Activated effector memory CD4-positive, alpha-beta T cell treated with Interleukin-2 at 50 U/mL for 16 hours (primary cell): ENCODE measurements around the gene RPH3AL.
"Not testable (repeated sequence)": the region's sequence is repeated elsewhere in the genome, so short reads cannot be mapped to it uniquely, and the experiment has no call there.

Experiments
- DNase-seq: peaks from one replicate; pipeline ENCODE4 v3.0.0-alpha.2; 2020

RPH3AL gene

DNA sequence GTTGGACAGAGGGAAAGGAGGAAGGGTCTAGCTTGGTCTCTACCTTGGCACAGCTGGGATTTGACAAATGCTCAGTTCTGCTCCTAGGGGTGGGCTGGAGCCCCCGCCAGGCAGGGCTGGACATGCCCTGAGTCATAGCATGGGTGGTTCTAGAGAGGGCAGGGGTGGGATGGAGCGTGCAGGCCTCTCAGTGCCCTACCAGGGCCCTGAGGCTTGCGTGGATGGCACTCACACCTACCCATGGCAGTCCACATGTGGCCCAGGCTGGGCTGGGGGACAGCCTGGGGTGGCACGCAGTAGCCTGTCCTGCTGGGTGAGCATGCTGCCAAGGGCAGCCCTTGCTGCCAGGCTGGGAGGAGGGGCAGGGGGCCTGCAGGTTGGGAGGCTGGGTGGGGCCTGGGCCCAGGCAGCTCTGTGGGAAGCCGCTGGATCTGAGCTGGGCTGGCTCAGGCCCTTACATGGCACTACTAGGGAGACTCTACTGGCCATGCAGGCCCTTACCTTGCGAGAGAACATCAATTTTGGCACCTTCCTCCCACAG, 182.4 kb downstream of the RPH3AL start:
- DNase-seq: no peak

DNA sequence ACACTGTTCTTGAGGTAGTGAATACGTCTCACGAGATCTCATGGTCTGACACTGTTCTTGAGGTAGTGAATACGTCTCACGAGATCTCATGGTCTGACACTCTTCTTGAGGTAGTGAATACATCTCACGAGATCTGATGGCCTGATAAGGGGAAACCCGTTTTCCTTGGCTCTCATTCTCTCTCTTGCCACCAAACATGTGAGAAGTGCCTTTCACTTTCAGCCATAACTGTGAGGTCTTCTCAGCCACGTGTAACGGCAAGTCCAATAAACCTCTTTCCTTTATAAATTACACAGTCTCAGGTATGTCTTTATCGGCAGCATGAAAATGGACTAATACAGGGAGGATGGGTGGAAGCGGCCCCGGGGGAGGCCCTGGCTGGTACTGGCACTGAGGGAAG, 184.0 kb downstream of the RPH3AL start:
- not testable (repeated sequence) for DNase-seq

DNA sequence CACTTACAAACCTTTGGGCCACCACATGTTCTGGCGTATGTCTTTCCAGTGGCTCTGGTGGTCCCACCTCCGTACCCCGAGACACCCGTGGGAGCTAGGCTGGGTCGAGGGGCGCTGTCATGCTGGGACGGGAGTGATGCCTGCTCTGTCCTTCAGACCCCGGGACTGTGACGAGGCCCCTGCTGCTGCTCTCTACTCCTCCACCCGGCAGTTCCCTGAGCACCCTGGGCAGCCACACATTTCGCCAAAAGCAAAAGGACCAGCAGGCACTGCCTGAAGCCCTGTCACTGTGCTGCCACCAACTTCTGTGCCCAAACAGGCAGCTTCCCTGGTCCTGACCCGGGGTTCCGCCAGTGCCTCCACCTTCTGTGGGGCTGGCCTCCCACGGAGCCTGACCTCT, 186.7 kb downstream of the RPH3AL start:
- no peak for DNase-seq

DNA sequence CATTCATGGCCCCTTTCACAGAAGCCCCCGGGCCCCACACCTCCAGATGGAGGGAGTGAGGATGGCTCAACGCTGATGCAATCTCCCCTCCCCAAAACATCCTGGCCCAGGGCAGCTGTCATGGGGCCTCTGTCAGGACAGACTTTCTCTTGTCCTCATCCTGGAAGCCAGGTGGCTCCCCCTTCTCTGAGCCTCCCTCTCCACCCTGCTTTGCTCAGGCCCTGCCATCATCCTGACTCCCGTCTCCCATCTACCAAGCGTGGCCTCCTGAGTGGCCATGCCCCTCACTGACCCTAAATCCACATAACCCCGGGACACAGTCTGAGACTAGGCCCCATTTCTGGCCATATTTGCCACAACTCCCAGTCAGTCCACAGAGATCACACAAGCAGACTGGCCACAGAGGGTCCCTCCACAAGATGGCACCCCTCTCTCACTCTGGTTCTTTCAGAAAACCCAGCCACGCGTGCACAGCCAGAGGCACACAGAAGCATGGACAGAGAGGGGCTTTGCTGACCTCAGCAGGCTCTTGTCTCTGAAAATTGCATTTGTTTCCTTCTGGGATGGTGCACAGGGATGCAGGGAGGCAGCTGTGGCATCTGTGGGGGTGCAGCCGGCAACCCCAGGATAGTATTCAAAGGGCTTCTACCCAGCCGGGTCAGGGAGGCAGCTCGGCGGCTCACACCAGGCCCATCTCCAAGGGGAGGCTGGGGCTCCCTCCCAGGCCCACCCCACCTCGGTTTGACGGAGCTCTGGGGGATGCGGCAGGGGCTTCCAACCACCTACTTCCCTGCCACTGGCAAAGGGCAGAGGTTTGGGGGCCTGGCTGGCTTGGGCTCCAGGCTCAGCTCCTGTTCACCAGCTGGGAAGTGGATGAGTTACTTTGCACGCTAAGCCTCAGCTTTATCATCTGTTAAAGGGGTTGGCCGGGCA, 188.0 kb downstream of the RPH3AL start:
- DNase-seq: no peak

DNA sequence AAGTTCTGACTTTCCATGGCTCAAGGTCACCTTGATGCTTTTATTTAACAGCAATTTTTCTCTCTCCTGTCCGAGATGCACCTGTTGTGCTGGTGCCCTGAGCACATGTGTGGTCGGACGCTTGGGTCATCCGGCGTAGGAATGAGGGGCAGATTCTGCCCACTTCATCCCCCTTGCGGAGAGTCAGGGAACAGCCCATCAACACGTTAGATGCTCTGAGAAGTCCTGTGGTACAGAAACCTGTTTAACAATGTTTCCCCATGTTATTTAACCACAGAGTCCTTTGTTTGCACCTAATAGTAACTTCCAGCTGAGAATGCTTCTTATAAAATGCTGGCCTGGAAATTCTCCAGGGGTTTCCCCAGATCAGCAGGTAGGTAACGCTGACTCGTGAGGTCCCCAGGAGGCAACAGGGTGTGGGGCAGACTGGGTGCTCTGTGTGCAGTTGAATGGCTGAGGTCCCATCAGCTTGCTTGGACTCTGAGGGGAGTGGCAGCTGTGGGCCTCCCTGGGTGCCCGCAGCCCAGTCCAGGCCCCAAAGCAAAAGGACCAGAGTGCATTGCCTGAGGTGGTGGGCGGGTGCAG, 189.0 kb downstream of the RPH3AL start:
- no peak for DNase-seq

DNA sequence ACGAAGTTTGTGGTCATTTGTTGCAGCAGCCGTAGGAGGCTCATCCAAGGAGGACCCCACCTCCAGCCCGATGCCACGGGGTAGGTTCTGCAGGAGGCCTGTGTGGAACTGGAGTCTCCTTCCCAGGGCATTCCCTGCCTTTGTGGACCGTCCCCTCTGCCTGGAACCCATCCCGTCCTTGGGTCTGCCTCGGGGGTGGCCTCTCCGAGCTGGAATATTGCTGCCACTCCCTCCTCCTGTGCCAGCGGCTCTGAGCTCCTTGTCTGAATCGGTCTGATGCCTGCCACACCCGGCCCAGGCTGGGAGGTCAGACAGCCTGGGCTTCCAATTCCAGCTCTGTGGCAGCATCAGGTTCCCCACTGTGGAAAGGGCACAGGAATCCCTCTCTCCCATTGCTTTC, 189.9 kb downstream of the RPH3AL start:
- DNase-seq: no peak
